Uterus (tissue), 2 donors: ENCODE results near the gene SEPHS1.

ENCODE experiments used
- POLR2A ChIP-seq, 2 donors: fragments of 450-650 bp; IDR thresholded peaks; one replicate each; pipeline ENCODE4 v1.6.1; 2016; ENCODE audit warnings: antibody characterized with exemption in 2 of 2, mild to moderate bottlenecking in 1 of 2, moderate library complexity in 1 of 2
- TF ChIP-seq, protein P1 (sequence below), 4 experiments: fragments of 200-600 bp in 2 of 4; fragments of 450-650 bp in 2 of 4; sonication (generic) in 2 of 4; IDR thresholded peaks; one replicate each; pipeline ENCODE4 v1.5.1; 2016 to 2019; ENCODE audit warnings: antibody characterized with exemption in 4 of 4, mild to moderate bottlenecking in 2 of 4, moderate library complexity in 1 of 4

DNA sequence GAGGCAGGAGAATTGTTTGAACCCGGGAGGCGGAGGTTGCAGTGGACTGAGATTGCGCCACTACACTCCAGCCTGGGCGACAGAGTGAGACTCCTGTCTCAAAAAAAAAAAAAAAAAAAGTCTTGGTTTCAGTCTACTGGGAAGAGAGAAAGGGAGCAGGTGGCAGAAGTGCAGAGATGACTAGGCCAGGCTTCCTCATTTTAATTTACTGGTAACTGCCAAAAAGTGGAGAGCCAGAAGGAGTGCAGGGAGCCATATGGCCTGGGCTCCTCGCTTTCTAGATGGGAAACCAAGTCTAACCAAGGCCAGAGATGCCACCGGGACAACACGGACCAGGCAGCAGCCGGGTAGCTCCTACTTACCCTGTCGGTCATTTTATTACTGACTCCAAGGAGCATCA is 12.2 kb downstream of the SEPHS1 start:
- TF ChIP-seq, protein P1, sequence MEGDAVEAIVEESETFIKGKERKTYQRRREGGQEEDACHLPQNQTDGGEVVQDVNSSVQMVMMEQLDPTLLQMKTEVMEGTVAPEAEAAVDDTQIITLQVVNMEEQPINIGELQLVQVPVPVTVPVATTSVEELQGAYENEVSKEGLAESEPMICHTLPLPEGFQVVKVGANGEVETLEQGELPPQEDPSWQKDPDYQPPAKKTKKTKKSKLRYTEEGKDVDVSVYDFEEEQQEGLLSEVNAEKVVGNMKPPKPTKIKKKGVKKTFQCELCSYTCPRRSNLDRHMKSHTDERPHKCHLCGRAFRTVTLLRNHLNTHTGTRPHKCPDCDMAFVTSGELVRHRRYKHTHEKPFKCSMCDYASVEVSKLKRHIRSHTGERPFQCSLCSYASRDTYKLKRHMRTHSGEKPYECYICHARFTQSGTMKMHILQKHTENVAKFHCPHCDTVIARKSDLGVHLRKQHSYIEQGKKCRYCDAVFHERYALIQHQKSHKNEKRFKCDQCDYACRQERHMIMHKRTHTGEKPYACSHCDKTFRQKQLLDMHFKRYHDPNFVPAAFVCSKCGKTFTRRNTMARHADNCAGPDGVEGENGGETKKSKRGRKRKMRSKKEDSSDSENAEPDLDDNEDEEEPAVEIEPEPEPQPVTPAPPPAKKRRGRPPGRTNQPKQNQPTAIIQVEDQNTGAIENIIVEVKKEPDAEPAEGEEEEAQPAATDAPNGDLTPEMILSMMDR (IDR thresholded peaks at IDR 0.05) = no peak
- no peak for TF ChIP-seq POLR2A (IDR thresholded peaks at IDR 0.05)
